Renal pelvis (tissue), 12 donors: ENCODE measurements around the gene PRDM7. TPM values are rescaled to one million over a fixed set of nuclear protein-coding genes. Genes with fewer than 3 reads are reported as not detected.
"Not testable (repeated sequence)": the region's sequence is repeated elsewhere in the genome, so short reads cannot be mapped to it uniquely, and the experiment has no call there.

Experiments used
- DNase-seq: peaks from one replicate; pipeline ENCODE4 v3.0.0-alpha.2; 2013
- long read RNA-seq, 16 experiments: transcript quantifications; one replicate each; lab custom pipeline, GENCODE V29; 2026
- polyA plus RNA-seq, 3 donors: library from polyadenylated mRNA; unstranded; fragments of 120-200 nt; gene quantifications; one replicate each; pipeline ENCODE4 v1.2.1, GENCODE V29; 2013; ENCODE audit not compliant: insufficient read length in 3 of 3

The PRDM7 gene
- polyA plus RNA-seq: under 1 TPM; 0.44 to 0.83 (median 0.74) TPM
- long read RNA-seq, donor 1: 0 reads
- long read RNA-seq, donor 2: 0 reads
- long read RNA-seq, donor 3: 0 reads
- long read RNA-seq, donor 4: 0 reads
- long read RNA-seq, donor 5: 0 reads
- long read RNA-seq, donor 6: 0 reads
- long read RNA-seq, donor 7: 0 reads
- long read RNA-seq, donor 8: 0 reads
- long read RNA-seq, donor 9: 0 reads
- long read RNA-seq, donor 10: 0 reads
- long read RNA-seq, donor 11: 0 reads
- long read RNA-seq, donor 12: 0 reads
- long read RNA-seq, donor 13: 0 reads
- long read RNA-seq, donor 14: 0 reads
- long read RNA-seq, donor 15: 0 reads
- long read RNA-seq, donor 16: 0 reads

DNA sequence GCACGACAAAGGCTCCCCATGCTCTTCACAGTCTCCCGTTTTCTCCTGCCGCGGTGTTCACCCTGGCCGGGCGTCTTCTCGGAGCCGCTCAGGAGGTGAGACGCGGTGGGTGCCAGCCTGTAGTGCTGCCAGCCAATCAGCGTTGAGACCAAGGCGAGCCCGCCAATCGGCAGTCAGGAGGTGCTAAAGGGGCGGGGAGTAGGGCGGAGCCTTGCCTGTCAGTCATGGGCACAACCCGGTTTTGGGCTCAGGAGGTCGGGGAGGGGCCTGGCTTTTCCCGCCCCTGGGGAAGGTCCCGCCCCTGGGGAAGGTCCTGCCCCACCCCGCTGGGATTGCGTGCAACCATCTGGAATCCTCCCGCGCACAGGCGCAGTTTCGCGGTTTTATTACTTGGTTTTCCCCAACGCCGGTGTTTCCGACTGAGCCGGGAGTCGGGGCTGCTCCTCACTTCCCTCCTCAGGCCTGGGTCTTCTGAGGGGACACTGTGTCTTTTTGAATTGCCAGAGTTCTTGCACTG, at the start of gene PRDM7:
Gene PRDM7 (minus strand): TSS at position 92 of the 517 bp plus-strand sequence. CDS start 1,421 bp downstream, outside the sequence.
- DNase-seq: peak; percentile 92

GRCh38 chr16:90121846-90122245, 44.7 kb upstream of the PRDM7 start:
- not testable (repeated sequence) for DNase-seq

DNA sequence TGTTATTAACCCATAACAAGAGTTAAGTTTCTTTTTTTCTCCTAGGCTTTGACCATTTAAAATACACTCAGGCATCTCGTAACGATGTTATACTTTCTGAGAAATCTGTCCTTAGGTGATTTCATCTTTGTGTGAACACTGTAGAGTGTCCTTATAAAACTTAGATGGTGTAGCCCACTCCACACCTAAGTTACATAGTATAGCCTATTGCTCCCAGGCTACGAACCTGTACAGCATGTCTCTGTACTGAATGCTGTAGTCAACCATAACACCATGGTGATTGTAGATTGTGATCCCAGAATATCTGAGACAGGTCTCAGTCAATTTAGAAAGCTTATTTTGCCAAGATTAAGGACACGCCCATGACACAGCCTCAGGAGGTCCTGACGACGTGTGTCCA, 30.5 kb upstream of the PRDM7 start:
- not testable (repeated sequence) for DNase-seq

DNA sequence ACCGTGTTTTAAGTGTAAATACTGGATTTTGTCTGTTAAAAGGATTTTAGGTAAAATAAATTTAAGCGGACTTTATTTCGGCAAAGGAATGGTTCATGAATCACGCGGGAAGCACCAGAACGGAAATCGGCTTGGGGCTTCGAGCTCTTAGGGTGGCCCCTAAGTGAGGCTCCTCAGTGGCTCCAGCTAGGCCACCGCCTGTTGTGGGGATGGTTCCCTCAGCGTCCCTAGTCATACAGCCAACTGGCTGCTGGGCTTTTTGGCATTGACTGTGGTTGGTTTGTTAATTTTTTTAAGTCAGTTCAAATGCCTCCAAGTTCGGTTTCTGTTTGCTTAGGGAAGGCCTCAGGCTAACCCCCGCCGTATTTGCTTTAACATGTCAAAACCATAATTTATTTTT, 29.9 kb upstream of the PRDM7 start:
- not testable (repeated sequence) for DNase-seq

GRCh38 chr16:90106271-90106670, 29.1 kb upstream of the PRDM7 start:
- DNase-seq: not testable (repeated sequence)

- not testable (repeated sequence) for DNase-seq
These were observed 27.6 kb upstream of the PRDM7 start for GRCh38 chr16:90104725-90105124.

- DNase-seq: not testable (repeated sequence)
These were observed 25.2 kb upstream of the PRDM7 start for GRCh38 chr16:90102086-90102884.

DNA sequence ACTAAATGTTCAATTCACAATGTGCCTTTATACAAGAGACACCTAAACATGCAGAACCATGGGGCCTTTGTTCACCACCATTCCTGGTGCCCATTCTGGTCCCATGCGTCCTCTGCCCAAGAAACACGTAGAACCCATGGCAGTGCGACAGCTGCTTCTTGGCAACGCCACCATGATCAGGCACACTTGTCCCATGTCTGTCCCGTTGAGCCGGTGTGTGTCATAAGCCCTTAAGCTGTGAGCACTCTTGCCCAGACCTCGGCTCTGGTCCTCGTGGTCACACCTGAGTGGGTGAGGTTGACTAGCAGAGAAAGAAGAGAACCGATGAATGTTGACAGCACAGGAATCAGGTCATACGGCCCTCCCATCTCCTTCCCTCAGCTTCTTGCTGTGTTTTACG, 24.2 kb upstream of the PRDM7 start:
- DNase-seq: not testable (repeated sequence)

- DNase-seq: not testable (repeated sequence)
These were observed 23.7 kb upstream of the PRDM7 start for GRCh38 chr16:90100790-90101189.

GRCh38 chr16:90100229-90100628, 23.1 kb upstream of the PRDM7 start:
- not testable (repeated sequence) for DNase-seq

- not testable (repeated sequence) for DNase-seq
These were observed 21.8 kb upstream of the PRDM7 start for GRCh38 chr16:90098936-90099335.

DNA sequence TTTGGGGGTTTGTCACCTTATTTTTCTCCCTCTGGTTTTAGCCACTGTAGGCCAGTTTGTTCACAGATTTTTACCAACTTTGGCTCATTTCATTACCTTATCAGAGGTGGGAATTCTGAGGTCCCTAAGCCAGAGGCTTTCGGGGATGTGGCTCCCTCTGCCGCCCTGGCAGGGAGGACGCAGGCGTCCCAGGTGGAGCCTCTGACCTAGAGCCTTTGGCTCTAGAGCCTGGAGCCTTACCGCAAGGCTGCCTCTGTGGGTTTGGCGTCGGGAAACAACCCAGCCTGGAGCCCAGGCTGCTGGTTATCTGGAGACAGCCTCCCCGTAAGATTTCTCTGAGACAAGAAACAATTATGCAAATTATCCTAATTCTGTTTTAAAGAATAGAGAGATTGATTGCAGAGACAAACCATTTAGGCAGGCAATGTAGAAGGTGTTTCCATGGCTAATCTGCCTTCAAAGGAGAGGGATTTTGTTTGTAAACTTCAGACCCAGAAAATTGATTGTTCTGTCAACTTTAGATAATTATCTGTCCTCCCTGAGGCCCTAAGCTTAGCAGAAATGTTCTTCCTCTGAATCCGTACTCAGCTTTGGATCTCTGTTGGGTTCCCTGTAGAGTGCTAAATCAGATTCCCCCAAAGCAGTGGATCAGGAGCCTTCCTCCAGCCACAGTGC, 20.0 kb upstream of the PRDM7 start:
- DNase-seq: not testable (repeated sequence)

DNA sequence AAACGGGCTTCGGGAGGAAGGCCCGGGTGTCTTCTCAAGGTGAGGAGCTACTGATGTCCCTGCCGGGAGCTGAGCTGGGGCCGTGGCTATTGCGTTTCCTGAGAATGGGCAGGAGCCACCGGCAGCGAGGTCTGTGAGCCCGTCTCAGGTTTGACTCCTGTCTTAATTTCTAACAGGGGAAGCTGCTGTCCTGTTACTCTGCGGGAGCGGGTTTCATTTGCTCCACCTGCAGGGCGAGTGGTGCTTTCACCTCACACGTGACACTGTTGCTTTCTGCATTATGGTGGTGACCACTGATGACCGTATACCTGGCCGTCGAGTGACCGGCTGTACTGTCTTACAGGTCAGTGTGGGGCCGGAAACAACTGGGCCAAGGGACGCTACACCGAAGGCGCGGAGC, 17.7 kb upstream of the PRDM7 start:
- DNase-seq: not testable (repeated sequence)

DNA sequence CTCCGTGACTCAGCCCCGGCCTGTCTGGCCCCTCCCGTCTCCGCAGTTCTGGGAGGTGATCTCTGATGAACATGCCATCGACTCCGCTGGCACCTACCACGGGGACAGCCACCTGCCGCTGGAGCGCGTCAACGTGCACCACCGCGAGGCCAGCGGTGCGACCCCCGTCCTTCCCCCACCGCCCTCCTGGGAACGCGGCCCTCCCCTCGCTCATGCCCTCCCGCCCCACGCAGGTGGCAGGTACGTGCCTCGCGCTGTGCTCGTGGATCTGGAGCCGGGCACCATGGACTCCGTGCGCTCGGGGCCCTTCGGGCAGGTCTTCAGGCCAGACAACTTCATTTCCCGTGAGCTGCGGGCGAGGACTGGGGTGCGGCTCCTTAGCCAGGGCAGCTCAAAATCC, 17.2 kb upstream of the PRDM7 start:
- not testable (repeated sequence) for DNase-seq

- DNase-seq: not testable (repeated sequence)
These were observed 16.7 kb upstream of the PRDM7 start for GRCh38 chr16:90093799-90094198.

DNA sequence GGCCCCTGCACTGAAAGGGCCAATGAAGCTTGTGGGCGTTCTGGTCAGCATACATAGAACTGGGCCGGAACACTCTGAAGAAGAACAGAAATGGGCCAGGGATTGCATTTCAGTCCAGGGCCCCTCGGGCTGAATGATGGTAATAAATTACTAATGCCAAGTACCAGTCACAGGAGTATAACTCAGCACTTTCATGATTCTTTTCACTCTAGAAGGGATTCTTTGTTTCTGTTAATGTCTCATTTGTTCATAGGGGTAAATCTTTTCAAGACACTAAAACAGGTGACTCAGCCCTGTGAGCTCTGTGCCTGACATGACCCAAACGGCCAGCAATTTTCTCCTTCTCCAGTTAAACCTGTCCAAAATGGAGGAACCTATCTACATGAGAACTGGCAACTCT, 15.7 kb upstream of the PRDM7 start:
- not testable (repeated sequence) for DNase-seq

DNA sequence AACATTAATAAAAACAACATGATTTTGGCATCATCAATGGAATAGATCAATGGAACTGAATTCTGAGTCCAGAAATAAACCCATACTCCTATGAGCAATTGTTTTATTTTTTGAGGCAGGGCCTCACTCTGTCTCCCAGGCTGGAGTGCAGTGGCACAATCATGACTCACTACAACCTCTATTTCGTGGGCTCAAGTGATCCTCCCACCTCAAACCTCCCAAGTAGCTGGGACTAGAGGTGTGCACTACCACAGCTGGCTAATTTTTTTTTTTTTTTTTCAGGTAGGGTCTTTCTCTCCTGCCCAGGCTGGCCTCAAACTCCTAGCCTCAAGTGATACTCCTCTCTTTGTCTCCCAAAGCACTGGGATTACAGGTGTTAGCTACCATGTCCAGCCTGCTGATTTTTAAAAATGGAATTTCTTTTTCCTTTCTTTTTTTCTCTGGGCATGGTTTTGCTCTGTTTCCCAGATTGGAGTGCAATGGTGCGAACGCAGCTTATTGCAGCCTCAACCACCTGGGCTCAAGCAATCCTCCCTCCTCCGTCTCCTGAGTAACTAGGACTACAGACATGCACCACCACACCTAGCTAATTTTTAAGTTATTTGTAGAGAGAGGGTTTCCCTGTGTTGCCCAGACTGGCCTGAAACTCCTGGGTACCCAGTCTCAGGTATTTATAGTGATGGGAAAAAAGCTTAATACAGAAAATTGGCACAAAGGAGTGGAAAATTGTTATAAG, 7.3 kb upstream of the PRDM7 start:
- DNase-seq: peak; percentile 29

DNA sequence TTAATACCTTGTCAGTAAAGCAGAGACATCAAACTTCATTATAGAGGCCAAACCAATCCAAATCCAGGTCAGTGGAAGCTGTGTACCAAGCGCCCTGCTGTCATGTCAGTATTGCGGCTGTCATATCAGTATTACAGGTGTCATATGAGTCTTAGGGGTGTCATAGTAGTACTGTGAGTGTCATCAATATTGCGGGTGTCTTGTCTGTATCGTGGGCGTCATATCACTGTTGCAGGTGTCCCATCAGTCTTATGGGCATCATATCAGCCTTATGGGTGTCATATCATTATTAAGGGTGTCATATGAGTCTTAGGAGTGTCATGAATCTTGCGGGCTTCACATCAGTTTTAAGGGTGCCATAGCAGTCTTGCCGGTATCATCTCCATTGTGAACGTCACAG, 6.0 kb upstream of the PRDM7 start:
- DNase-seq: no peak

DNA sequence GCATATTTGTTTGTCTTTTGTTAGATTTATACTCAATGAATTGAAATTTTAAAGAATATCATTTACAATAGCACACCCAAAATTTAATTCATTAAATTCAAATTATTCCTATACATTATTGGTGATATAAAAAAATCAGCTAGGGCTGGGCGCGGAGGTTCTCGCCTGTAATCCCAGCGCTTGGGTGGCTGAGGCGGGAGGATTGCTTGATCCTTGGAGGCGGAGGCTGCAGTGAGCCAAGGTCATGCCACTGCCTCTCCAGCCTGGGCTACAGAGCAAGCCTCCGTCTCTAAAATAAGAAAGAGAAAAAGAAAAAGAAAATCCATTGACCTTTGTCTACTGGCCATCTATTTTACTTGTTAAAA, 4.5 kb upstream of the PRDM7 start:
- DNase-seq: no peak

DNA sequence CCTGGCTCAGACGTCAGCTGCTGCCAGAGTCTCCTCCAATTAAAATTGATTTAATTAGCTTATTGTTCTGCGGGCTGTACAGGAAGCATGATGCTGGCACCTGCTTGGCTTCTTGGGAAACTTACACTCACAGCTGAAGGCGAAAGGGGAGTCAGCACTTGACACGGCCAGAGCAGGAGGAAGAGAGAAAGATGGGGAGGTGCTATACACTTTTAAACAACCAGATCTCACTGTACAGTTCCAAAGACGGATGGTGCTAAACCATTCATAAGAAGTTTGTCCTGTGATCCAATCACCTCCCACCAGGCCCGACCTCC, 1.4 kb upstream of the PRDM7 start:
- no peak for DNase-seq

GRCh38 chr16:90077757-90078578, 837 bp upstream of the PRDM7 start:
- peak; percentile 42 for DNase-seq
